Activated naive CD8-positive, alpha-beta T cell treated with anti-CD3 and anti-CD28 coated beads for 36 hours (primary cell): ENCODE data around the gene CHRD. TPM values are rescaled to one million over a fixed set of nuclear protein-coding genes. Genes with fewer than 3 reads are reported as not detected.
"Not testable (repeated sequence)": the region's sequence is repeated elsewhere in the genome, so short reads cannot be mapped to it uniquely, and the experiment has no call there.

ENCODE experiments used
- DNase-seq: peaks from one replicate; pipeline ENCODE4 v3.0.0; 2021
- H3K27ac Mint-ChIP-seq: one replicate; pipeline ENCODE4 v1.8.0; 2022; ENCODE audit warnings: mild to moderate bottlenecking, moderate library complexity, mixed read lengths
- H3K27me3 Mint-ChIP-seq: one replicate; pipeline ENCODE4 v1.8.0; 2022; ENCODE audit warnings: mild to moderate bottlenecking, mixed read lengths
- H3K36me3 Mint-ChIP-seq: one replicate; pipeline ENCODE4 v1.8.0; 2021; ENCODE audit warnings: mild to moderate bottlenecking, mixed read lengths
- H3K4me1 Mint-ChIP-seq: one replicate; pipeline ENCODE4 v1.8.0; 2021; ENCODE audit warnings: mixed read lengths
- H3K4me3 Mint-ChIP-seq: one replicate; pipeline ENCODE4 v1.8.0; 2022; ENCODE audit warnings: mild to moderate bottlenecking, moderate library complexity, mixed read lengths
- H3K9me3 Mint-ChIP-seq: one replicate; pipeline ENCODE4 v1.8.0; 2022; ENCODE audit warnings: mixed read lengths
- total RNA-seq, 2 experiments: library from RNA; stranded (reverse); gene quantifications; one replicate each; pipeline ENCODE4 v1.2.3, GENCODE V29; 2021

Gene CHRD
- total RNA-seq, 2 experiments from 2014 or later, result not detected

DNA sequence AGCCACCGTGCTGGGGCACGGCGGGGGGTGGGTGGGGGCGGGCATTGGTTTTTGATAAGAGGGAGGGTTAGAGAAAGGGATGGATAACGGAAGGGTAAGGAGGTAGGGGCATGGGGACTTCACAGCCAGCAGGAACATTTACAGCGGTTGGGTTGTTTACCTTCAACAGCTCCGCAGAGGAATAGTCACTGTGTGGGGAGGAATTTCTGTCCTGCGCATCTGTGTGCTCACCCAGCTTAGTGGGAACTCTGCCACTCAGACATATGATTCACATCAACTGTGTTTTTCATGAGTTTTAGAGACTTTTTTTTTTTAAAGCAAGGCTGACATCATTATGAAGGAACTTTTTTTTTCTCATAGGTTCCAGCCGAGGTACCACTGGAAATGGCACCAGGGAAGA is 19.6 kb downstream of the CHRD start:
- no peaks in the 10 kb centered on the region for H3K36me3 Mint-ChIP-seq
- DNase-seq, result no peak
- H3K27ac Mint-ChIP-seq, result no peak overlapping the region
- H3K27me3 Mint-ChIP-seq, result peaks cover 26% of the 10 kb centered on the region
- no peak overlapping the region for H3K4me3 Mint-ChIP-seq
- H3K9me3 Mint-ChIP-seq, result no peaks in the 10 kb centered on the region
- H3K4me1 Mint-ChIP-seq, result no peaks in the 10 kb centered on the region

DNA sequence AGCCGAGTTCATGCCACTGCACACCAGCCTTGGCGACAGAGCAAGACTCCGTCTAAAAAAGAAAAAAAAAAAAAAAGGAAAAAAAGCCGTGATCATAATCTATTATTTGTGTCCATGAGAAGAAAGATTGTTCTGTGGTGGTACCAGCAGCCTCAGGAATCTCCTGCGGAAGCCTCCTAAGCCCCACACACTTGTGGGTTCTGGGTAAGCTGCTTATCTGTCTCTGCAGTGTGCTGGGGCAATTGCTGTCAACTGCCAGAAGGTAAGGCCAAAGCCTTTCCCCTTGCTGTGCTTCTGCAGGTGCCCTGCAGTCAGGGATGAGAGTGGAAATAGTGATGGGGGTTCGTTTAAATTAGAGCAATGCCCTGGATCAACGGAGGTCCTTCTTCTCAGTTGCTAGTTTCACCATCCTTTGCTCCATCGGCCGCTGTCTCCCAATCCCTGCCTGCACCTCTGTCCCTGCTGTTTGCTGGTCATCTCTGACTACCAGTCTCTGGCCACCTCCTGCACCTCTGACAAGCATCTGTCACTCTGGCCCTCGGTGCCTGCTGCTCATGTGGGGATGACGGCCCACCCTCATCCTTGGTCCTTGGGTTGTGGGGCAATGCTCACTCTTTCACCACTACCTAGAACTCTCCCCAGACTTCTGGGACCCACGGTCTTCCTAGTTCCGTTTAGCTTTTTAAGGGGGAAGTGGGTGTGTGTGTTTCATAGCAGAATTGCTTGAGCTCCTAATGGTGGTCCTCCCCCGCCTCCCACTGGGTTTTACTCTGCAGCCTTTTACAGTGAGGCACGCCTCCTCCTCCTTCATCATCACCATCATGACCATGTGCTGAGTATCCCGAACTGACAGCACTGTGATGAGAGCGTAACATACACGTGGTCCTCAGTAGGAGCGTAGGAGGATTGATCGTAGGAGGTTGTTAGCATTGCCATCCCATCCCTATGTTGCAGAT is 25.5 kb downstream of the CHRD start:
- Mint-ChIP-seq H3K4me3 (no peak overlapping the region), H3K27ac (no peak overlapping the region), H3K27me3 (peaks cover 11% of the 10 kb centered on the region)

DNA sequence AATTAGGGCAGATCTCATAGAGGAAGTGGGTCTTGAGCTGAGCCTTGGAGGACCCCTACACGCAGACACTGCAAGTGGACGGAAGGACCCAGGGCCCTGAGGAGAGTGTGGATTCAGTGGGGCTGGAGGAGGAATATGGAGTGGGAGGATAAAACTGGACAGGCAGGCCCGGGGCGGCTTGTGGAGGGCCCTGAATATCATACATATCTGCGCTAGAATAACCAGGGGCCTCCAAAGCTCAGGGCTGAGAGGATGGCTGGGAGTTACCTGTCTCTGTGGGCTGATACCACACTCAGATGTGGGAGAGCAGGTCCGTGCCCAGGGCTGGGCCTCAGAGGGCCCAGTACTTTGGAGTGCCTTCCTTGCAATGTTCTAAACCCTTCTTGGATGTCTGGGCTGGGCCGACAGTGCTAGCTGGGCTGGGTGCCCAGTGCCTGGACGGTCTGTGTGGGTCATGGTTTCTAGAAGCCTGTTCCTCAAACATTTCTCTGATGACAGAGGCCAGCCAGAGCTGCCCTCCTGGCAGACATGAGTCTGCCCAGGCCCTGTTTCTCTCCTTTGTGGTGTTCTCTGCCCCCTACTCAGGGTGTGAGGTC is 29.6 kb downstream of the CHRD start:
- Mint-ChIP-seq H3K36me3 (no peaks in the 10 kb centered on the region), H3K27me3 (no peaks in the 10 kb centered on the region), H3K9me3 (no peaks in the 10 kb centered on the region), H3K27ac (no peak overlapping the region), H3K4me3 (no peak overlapping the region), H3K4me1 (no peaks in the 10 kb centered on the region)
- no peak for DNase-seq

More for the DNA sequence above, 25.5 kb downstream of the CHRD start:
- no peak for DNase-seq
- Mint-ChIP-seq H3K9me3 (no peaks in the 10 kb centered on the region), H3K36me3 (no peaks in the 10 kb centered on the region), H3K4me1 (no peaks in the 10 kb centered on the region)

DNA sequence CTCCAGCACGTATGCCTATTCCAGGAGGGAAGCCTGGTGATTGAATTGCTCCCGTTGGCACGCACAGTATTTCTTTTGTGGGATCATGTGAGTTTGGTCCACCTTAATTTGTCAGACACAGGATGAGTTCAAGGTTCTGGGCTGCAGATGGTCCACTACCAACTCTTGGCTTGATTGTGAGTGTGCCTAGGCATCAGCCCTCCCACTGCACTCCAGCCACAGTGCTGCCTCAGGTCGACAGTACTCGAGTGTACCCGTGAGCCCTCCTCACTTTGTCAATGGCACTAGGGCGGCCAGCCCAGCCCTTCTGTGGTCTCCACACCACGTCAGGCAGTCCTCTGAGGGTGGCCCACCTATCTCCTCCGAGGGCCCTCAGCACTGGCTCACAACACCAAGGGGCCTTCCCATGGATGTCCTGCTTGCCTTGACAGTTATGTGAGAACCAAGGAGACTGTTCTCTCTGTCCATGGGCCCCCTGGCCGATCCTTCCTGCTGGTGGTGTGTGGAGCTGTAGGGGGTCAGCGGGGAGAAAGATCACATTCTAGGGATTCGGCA is 30.2 kb downstream of the CHRD start:
- H3K27ac Mint-ChIP-seq, result no peak overlapping the region
- H3K9me3 Mint-ChIP-seq, result no peaks in the 10 kb centered on the region
- no peak overlapping the region for H3K4me3 Mint-ChIP-seq

DNA sequence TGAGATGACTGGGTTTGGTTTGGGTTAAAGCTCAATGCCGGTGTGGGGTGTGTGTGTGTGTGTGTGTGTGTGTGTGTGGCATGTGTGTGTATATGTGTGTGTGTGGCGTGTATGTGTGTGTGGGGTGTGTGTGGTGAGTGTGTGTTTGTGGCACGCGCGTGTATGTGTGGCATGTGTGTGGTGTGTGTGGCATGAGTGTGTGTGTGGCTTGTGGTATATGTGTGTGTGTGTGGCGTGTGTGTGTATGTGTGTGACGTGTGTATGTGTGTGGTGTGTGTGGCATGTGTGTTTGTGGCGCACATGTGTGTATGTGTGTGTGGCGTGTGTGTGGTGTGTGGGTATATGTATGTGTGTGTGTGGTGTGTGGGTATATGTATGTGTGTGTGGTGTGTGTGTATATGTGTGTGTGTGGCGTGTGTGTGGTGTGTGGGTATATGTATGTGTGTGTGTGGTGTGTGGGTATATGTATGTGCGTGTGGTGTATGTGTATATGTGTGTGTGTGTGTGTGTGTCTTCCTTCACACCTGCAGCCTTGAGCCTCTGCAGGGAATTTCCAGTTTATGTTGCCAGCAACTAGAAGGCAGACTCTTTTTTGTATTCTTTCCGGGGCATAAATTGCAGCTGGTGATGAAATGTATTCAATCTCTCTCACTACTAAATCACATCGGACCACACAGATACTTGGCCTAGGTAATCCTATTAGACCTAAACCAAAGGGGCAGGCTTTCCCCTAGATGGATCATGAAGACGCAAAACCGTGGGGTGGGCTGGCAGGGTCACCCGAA is 34.8 kb downstream of the CHRD start:
- Mint-ChIP-seq H3K9me3 (no peaks in the 10 kb centered on the region), H3K4me1 (no peaks in the 10 kb centered on the region), H3K36me3 (no peaks in the 10 kb centered on the region), H3K4me3 (no peak overlapping the region), H3K27ac (no peak overlapping the region), H3K27me3 (no peaks in the 10 kb centered on the region)
- DNase-seq, result no peak

More for the DNA sequence above, 30.2 kb downstream of the CHRD start:
- no peaks in the 10 kb centered on the region for H3K36me3 Mint-ChIP-seq
- DNase-seq, result no peak
- H3K27me3 Mint-ChIP-seq, result no peaks in the 10 kb centered on the region
- no peaks in the 10 kb centered on the region for H3K4me1 Mint-ChIP-seq

DNA sequence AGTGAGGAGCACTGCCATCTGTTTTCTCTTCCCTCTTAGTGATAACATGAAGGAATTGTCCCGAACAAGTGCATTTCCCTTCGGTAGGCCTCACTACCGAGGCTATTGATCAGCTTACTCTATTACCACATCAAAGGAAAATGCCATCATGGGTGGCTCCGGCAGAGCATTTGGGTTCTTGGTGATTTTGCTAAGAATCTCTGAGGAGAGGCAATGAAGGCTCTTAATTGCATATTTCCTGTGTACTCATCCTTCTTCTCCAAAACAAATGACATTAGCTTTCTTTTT is 35.3 kb downstream of the CHRD start:
- no peaks in the 10 kb centered on the region for H3K4me1 Mint-ChIP-seq
- no peak overlapping the region for H3K4me3 Mint-ChIP-seq
- no peak for DNase-seq
- no peaks in the 10 kb centered on the region for H3K9me3 Mint-ChIP-seq
- H3K27me3 Mint-ChIP-seq, result no peaks in the 10 kb centered on the region
- no peak overlapping the region for H3K27ac Mint-ChIP-seq
- H3K36me3 Mint-ChIP-seq, result no peaks in the 10 kb centered on the region

DNA sequence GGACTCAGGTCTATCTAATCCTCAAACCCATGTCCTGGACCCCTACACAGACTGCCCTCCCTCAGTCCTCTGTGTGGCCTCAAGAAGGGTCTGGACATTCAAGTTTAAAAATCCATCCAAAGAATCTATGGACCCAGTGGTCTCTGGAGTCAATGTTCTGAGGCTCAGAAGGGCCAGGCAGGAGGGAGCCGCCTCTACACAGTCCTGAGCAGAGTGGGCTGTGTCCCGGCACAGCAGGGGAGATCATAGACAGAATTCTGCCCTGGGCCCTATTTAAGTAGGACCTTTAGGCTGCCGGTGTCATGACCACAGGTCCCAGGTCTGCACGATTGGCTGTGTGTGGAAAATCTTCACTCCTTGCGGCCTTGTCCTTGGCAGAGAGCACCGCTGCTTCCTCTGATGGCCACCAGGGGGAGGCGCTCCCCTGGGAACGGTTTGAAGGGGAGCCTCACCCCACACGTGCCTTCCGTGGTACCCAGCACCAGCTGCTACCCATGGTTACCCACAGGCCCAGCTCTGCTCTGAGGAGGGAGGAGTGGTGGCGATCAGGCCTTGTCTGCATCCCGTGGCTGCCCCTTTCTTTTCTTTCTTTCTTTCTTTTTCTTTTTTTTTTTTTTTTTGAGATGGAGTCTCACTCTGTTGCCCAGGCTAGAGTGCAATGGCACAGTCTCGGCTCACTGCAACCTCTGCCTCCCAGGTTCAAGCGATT is 37.9 kb downstream of the CHRD start:
- Mint-ChIP-seq H3K27me3 (no peaks in the 10 kb centered on the region), H3K9me3 (no peaks in the 10 kb centered on the region), H3K27ac (no peak overlapping the region), H3K4me3 (no peak overlapping the region), H3K4me1 (no peaks in the 10 kb centered on the region), H3K36me3 (no peaks in the 10 kb centered on the region)
- peak; percentile 71 for DNase-seq

DNA sequence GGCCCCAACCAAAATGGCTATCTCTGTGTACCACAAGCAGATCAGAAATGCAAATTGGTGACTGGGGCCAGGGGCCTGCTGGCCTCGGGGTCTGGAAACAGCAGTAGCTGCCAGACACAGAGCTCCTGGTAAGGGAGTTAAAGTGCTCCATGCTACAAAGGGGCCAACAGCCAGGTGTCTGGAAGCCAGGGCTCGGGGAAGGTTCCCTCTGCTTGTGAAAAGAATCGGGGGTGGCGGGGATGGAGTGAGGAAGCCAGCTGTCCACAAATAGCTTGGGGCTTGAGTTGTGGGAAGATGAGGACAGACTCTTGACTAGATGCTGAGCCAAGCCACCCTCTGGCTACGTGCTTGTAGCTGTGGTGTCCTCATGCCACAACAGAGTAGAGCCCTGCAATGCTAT is 39.3 kb downstream of the CHRD start:
- Mint-ChIP-seq H3K27ac (no peak overlapping the region), H3K9me3 (no peaks in the 10 kb centered on the region), H3K4me3 (no peak overlapping the region), H3K4me1 (no peaks in the 10 kb centered on the region), H3K36me3 (no peaks in the 10 kb centered on the region), H3K27me3 (no peaks in the 10 kb centered on the region)
- no peak for DNase-seq

DNA sequence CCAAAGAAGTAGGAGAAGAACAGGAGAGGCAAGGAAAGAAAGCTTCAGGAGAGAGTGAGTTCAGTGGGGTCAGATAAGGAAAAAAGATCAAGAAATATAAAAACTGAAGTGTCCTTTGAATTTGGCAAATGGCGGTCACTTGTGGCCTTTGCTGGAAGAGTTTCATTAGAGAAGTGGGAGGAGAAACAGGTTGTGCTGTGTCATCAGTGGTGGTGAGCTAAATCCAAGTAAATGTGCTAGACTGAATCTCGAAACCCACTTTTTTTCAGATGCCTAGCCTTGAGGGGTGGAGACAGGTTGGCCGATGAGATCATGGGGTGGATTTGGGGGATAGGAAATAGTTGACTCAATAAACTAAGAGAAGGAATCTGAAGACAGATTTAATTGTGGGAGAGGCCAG is 43.7 kb downstream of the CHRD start:
- Mint-ChIP-seq H3K36me3 (no peaks in the 10 kb centered on the region), H3K27ac (no peak overlapping the region), H3K4me3 (no peak overlapping the region)

DNA sequence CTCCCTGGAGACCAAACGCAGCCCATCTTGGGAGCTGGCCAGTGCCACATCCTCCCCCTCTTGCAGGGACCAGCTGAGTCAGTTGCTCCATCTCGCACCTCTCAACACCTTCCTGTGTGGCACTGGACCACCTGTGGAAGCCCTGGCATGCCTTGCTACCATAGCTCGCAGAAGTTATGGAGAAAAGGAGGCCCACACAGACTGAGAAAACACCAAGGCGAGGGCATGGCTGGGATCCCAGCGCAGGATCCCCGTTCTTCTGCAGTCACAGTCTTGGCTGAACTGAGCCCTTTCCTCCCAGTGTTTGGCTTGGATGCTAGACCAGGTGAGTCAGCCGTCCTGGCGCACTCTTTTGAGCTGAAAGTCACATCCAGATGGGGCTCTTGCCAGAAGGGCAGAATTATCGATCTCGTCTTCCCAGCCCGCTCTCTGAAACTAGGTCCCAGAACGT is 46.9 kb downstream of the CHRD start:
- H3K36me3 Mint-ChIP-seq, result no peaks in the 10 kb centered on the region
- no peaks in the 10 kb centered on the region for H3K9me3 Mint-ChIP-seq
- no peak overlapping the region for H3K4me3 Mint-ChIP-seq
- H3K4me1 Mint-ChIP-seq, result no peaks in the 10 kb centered on the region
- H3K27me3 Mint-ChIP-seq, result peaks cover 4% of the 10 kb centered on the region
- no peak for DNase-seq
- no peak overlapping the region for H3K27ac Mint-ChIP-seq

More for the DNA sequence above, 43.7 kb downstream of the CHRD start:
- peaks cover 4% of the 10 kb centered on the region for H3K27me3 Mint-ChIP-seq
- H3K9me3 Mint-ChIP-seq, result no peaks in the 10 kb centered on the region
- H3K4me1 Mint-ChIP-seq, result no peaks in the 10 kb centered on the region
- DNase-seq, result no peak

DNA sequence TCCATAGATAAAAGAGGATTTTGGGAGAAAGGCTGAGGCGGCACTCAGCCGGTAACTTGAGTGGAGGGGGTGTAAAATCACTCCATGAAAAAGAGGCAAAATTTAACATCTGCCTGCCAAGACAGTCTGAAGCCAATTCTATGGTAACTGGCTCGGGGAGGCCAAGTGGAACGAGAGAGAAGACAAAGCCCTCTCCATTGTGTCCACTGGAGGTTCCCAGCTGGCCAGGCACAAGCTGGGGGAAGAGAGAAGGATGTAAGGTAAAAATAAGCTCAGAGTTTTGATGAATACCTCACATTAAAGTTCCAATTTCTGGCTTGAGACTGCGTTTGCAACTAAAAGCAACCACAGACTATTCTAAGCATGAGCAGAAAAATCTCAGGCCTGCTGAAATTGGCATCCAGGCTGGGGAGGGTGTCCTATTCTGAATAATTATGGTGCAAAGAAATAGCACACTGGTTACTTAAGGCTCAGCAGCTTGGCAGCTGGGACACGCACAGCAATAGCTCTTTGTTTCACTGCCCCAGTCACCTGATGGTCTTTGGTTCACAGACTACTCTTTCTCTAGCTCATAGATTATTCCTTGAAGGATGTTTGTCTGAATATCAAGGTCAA is 48.8 kb downstream of the CHRD start:
- no peaks in the 10 kb centered on the region for H3K4me1 Mint-ChIP-seq
- no peak for DNase-seq
- H3K27me3 Mint-ChIP-seq, result peaks cover 10% of the 10 kb centered on the region
- H3K9me3 Mint-ChIP-seq, result no peaks in the 10 kb centered on the region
- H3K4me3 Mint-ChIP-seq, result no peak overlapping the region
- H3K27ac Mint-ChIP-seq, result no peak overlapping the region
- no peaks in the 10 kb centered on the region for H3K36me3 Mint-ChIP-seq

DNA sequence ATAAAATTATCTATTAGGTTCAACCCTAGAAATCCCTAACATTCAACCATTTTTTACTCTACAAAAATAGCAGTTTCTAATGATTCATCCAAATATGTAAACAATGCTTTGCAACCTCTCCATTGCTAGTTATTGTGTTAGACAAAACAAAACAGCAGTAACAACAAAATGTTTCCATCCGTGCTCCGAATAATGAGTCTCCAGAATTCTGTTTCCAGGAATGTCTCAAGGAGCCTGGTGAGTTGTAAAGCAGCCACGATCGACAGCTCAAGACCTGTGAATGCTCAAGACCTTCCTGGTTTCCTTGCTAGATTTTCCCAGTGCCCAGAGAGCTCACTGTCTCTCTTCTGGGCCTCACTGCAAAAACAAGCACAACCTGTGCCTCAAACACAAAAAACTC is 49.9 kb downstream of the CHRD start:
- peaks cover 10% of the 10 kb centered on the region for H3K27me3 Mint-ChIP-seq
- H3K36me3 Mint-ChIP-seq, result no peaks in the 10 kb centered on the region
- H3K27ac Mint-ChIP-seq, result no peak overlapping the region
- H3K4me3 Mint-ChIP-seq, result no peak overlapping the region
- H3K4me1 Mint-ChIP-seq, result no peaks in the 10 kb centered on the region
- H3K9me3 Mint-ChIP-seq, result no peaks in the 10 kb centered on the region
- no peak for DNase-seq

DNA sequence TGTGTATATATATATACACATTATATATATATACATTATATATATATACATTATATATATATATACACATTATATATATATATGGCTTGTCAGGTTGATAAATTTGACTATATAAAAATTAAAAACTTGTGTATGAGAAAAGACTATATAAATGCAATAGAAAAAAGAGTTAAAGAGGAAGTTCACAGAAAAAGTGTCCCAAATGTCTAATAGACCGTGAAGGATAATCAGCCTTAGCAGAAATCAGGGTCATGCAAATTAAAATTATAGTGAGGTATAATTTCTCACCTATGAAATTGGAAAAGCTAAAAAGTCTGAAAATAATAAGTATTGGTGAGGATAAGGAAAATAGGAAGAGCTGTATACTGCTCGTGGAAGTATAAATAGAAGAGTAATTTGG is 51.1 kb downstream of the CHRD start:
- Mint-ChIP-seq H3K36me3 (no peaks in the 10 kb centered on the region), H3K27me3 (peaks cover 11% of the 10 kb centered on the region), H3K9me3 (no peaks in the 10 kb centered on the region), H3K4me3 (no peak overlapping the region), H3K27ac (no peak overlapping the region), H3K4me1 (no peaks in the 10 kb centered on the region)
- DNase-seq, result no peak

DNA sequence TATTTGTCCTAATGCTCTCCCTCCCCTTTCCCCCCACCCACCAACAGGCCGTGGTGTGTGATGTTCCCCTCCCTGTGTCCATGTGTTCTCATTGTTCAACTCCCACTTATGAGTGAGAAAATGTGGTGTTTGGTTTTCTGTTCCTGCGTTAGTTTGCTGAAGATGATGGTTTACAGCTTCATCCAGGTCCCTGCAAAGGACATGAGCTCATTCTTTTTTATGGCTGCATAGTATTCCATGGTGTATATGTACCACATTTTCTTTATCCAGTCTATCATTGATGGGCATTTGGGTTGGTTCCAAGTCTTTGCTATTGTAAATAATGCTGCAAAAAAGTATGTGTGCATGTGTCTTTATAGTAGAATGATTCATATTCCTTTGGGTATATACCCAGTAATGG is 53.3 kb downstream of the CHRD start:
- peaks cover 13% of the 10 kb centered on the region for H3K27me3 Mint-ChIP-seq
- not testable (repeated sequence) for H3K36me3 Mint-ChIP-seq, DNase-seq, H3K4me1 Mint-ChIP-seq, H3K4me3 Mint-ChIP-seq, H3K27ac Mint-ChIP-seq, H3K9me3 Mint-ChIP-seq
